Smooth muscle cell (in vitro differentiated cells): ENCODE data around the gene SPATA33. TPM values are rescaled to one million over a fixed set of nuclear protein-coding genes. Genes with fewer than 3 reads are reported as not detected.

ENCODE experiments used
- DNase-seq: peaks from one replicate; lab custom pipeline; 2025; ENCODE audit not compliant: unreplicated experiment; lab: John Stamatoyannopoulos, UW
- H2AFZ ChIP-seq: fragments of 200-600 bp; sonication (generic); 2 replicates; pipeline ENCODE4 v1.6.0; 2016; ENCODE audit warnings: antibody characterized with exemption, low read depth, mild to moderate bottlenecking
- H3F3A ChIP-seq: fragments of 200-600 bp; sonication (generic); 2 replicates; pipeline ENCODE4 v1.6.0; 2017; ENCODE audit warnings: antibody characterized with exemption, low read depth
- H3K27ac ChIP-seq: fragments of 200-600 bp; sonication (generic); 2 replicates; pipeline ENCODE4 v1.5.1; 2016; ENCODE audit warnings: low read depth, mild to moderate bottlenecking
- H3K27me3 ChIP-seq: fragments of 200-600 bp; sonication (generic); 2 replicates; pipeline ENCODE4 v1.6.1; 2016; ENCODE audit warnings: low read depth, mild to moderate bottlenecking
- H3K36me3 ChIP-seq: fragments of 200-600 bp; sonication (generic); 2 replicates; pipeline ENCODE4 v1.5.1; 2016; ENCODE audit warnings: low read depth
- H3K4me1 ChIP-seq: fragments of 200-600 bp; sonication (generic); 2 replicates; pipeline ENCODE4 v1.5.1; 2016; ENCODE audit warnings: low read depth
- H3K4me2 ChIP-seq: fragments of 200-600 bp; sonication (generic); 2 replicates; pipeline ENCODE4 v1.6.0; 2016; ENCODE audit warnings: mild to moderate bottlenecking
- H3K4me3 ChIP-seq: fragments of 200-600 bp; sonication (generic); 2 replicates; pipeline ENCODE4 v1.5.1; 2016; ENCODE audit warnings: mild to moderate bottlenecking
- H3K79me2 ChIP-seq: fragments of 200-600 bp; sonication (generic); 2 replicates; pipeline ENCODE4 v1.6.0; 2016; ENCODE audit warnings: low read depth, mild to moderate bottlenecking
- H3K9ac ChIP-seq: fragments of 200-600 bp; sonication (generic); 2 replicates; pipeline ENCODE4 v1.6.0; 2016; ENCODE audit warnings: low read depth
- H3K9me3 ChIP-seq: fragments of 200-600 bp; sonication (generic); replicated peaks from 2 replicates; pipeline ENCODE4 v1.5.1; 2016; ENCODE audit warnings: low read depth
- H4K20me1 ChIP-seq: fragments of 200-600 bp; sonication (generic); 2 replicates; pipeline ENCODE4 v1.6.0; 2016; ENCODE audit warnings: low read depth
- CTCF ChIP-seq: fragments of 200-600 bp; sonication (generic); IDR thresholded peaks from 2 replicates; pipeline ENCODE4 v1.5.1; 2017; ENCODE audit warnings: borderline replicate concordance, mild to moderate bottlenecking, antibody characterized with exemption; ENCODE audit not compliant: insufficient read depth, poor library complexity, severe bottlenecking
- WGBS: methylation state at CpG from one replicate; pipeline ENCODE4 v1.1.7; 2016; ENCODE audit warnings: low lambda C conversion rate; 5-methylcytosine and 5-hydroxymethylcytosine counted together
- polyA plus RNA-seq: library from polyadenylated mRNA; unstranded; fragments of >200 nt; fragmentation: Nextera tagmentation; extraction: Ambion mirVana; gene quantifications from 2 replicates; pipeline ENCODE4 v1.2.1, GENCODE V29; 2016
- total RNA-seq: library from RNA; depleted of rRNA; stranded (reverse); fragments of >200 nt; gene quantifications from 2 replicates; pipeline ENCODE4 v1.2.3, GENCODE V29; 2014

SPATA33 gene
- total and polyA plus RNA-seq, 2 experiments from 2014 or later, result 4.0 to 8.1 TPM

- Histone ChIP-seq H3K27me3 (no peaks in the 10 kb centered on the region), H3K4me2 (no peak overlapping the region), H3K9ac (no peak overlapping the region), H3F3A (no peaks in the 10 kb centered on the region), H4K20me1 (no peaks in the 10 kb centered on the region), H3K79me2 (no peaks in the 10 kb centered on the region), H3K9me3 (no peaks in the 10 kb centered on the region), H3K36me3 (no peaks in the 10 kb centered on the region), H3K4me1 (no peaks in the 10 kb centered on the region), H3K27ac (no peak overlapping the region), H2AFZ (no peak overlapping the region), H3K4me3 (no peak overlapping the region)
- TF ChIP-seq CTCF, result no peak
- WGBS, result 86% methylated on average over 13 of the region's 13 CpGs
- DNase-seq, result no peak
These were observed 42.5 kb upstream of the SPATA33 start for GRCh38 chr16:89615176-89615575.

- Histone ChIP-seq H3K4me3 (no peak overlapping the region), H3K9ac (no peak overlapping the region), H3K36me3 (no peaks in the 10 kb centered on the region), H3K27ac (no peak overlapping the region), H3K79me2 (no peaks in the 10 kb centered on the region), H3F3A (no peaks in the 10 kb centered on the region), H3K4me2 (no peak overlapping the region), H3K4me1 (no peaks in the 10 kb centered on the region), H3K9me3 (no peaks in the 10 kb centered on the region), H3K27me3 (no peaks in the 10 kb centered on the region), H4K20me1 (no peaks in the 10 kb centered on the region), H2AFZ (no peak overlapping the region)
- peak; percentile 67 for TF ChIP-seq CTCF
- no peak for DNase-seq
- WGBS, result 58% methylated on average over 14 of the region's 17 CpGs
These were observed 42.0 kb upstream of the SPATA33 start for GRCh38 chr16:89615596-89616090.

GRCh38 chr16:89616623-89617022 lies 41.0 kb upstream of the SPATA33 start:
- H3K27ac ChIP-seq, result no peak overlapping the region
- H3K27me3 ChIP-seq, result no peaks in the 10 kb centered on the region
- DNase-seq, result no peak
- H3K36me3 ChIP-seq, result no peaks in the 10 kb centered on the region
- 95% methylated on average over 18 of the region's 20 CpGs for WGBS
- H3F3A ChIP-seq, result no peaks in the 10 kb centered on the region
- no peak overlapping the region for H2AFZ ChIP-seq
- no peak overlapping the region for H3K4me2 ChIP-seq
- H3K9me3 ChIP-seq, result no peaks in the 10 kb centered on the region
- H3K9ac ChIP-seq, result no peak overlapping the region
- H4K20me1 ChIP-seq, result no peaks in the 10 kb centered on the region
- TF ChIP-seq CTCF, result no peak
- no peaks in the 10 kb centered on the region for H3K79me2 ChIP-seq
- H3K4me3 ChIP-seq, result no peak overlapping the region
- no peaks in the 10 kb centered on the region for H3K4me1 ChIP-seq

- Histone ChIP-seq H3F3A (no peaks in the 10 kb centered on the region), H3K36me3 (no peaks in the 10 kb centered on the region), H3K79me2 (no peaks in the 10 kb centered on the region), H3K4me1 (no peaks in the 10 kb centered on the region), H3K27me3 (no peaks in the 10 kb centered on the region), H3K4me2 (no peak overlapping the region), H4K20me1 (no peaks in the 10 kb centered on the region), H3K9me3 (no peaks in the 10 kb centered on the region), H3K27ac (no peak overlapping the region), H2AFZ (no peak overlapping the region), H3K9ac (no peak overlapping the region), H3K4me3 (no peak overlapping the region)
- 64% methylated on average over 6 of the region's 6 CpGs for WGBS
- no peak for DNase-seq
- TF ChIP-seq CTCF, result no peak
These were observed 40.6 kb upstream of the SPATA33 start for GRCh38 chr16:89617036-89617435.
